ENCODE measurements around the gene RNU4-1.

RNU4-1 gene

DNA sequence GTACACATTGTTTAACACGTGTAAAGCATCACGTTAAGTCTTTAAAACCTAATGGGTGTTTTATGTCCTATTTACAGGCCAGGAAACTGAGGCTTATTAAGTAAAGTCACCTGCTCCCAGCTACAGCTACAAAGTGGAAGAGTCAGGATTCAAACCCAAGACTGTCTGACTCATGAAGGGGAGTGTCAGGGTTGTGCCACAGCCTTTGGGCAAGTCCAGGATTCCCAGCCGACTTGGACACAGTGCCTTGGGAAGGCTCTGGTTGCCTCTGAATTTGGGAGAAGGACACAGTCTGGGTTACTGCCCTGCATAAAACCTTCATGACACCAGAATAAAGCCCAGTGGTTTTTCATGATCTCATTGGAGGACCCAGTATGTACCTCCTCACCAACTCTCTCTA lies 8.7 kb downstream of the RNU4-1 start:
- ChIA-PET CTCF (interaction anchor here (1.0 to 6.7 kb wide), 6 partner anchors 18 to 83 kb away, joined by 3 to 41 read pairs (median 4); partner anchors contain the start of genes PXN, RPLP0 and SIRT4), POLR2A (no interaction called here)
- TF ChIP-seq, protein P1, sequence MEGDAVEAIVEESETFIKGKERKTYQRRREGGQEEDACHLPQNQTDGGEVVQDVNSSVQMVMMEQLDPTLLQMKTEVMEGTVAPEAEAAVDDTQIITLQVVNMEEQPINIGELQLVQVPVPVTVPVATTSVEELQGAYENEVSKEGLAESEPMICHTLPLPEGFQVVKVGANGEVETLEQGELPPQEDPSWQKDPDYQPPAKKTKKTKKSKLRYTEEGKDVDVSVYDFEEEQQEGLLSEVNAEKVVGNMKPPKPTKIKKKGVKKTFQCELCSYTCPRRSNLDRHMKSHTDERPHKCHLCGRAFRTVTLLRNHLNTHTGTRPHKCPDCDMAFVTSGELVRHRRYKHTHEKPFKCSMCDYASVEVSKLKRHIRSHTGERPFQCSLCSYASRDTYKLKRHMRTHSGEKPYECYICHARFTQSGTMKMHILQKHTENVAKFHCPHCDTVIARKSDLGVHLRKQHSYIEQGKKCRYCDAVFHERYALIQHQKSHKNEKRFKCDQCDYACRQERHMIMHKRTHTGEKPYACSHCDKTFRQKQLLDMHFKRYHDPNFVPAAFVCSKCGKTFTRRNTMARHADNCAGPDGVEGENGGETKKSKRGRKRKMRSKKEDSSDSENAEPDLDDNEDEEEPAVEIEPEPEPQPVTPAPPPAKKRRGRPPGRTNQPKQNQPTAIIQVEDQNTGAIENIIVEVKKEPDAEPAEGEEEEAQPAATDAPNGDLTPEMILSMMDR (IDR thresholded peaks at IDR 0.05; ENCODE audit: control extremely low read depth, extremely low read depth, low read depth, missing control alignments): no peak
- no peak for DNase-seq (ENCODE audit: extremely low spot score)

- POLR2A ChIA-PET: interaction anchor here (1.0 kb wide), 1 partner anchor 9 kb away, joined by 3 read pairs; the partner anchor contains the start of gene RNU4-2
- TF ChIP-seq, protein P1 (IDR thresholded peaks at IDR 0.05; ENCODE audit: control extremely low read depth, extremely low read depth, low read depth, missing control alignments): no peak
- DNase-seq (ENCODE audit: extremely low spot score): no peak
- CTCF ChIA-PET: interaction anchor here (0.5 to 6.7 kb wide), 4 partner anchors 17 to 723 kb away, joined by 3 to 41 read pairs (median 18); partner anchors contain the start of genes PXN and RPLP0
These were observed 9.7 kb downstream of the RNU4-1 start for GRCh38 chr12:120283318-120283717.

DNA sequence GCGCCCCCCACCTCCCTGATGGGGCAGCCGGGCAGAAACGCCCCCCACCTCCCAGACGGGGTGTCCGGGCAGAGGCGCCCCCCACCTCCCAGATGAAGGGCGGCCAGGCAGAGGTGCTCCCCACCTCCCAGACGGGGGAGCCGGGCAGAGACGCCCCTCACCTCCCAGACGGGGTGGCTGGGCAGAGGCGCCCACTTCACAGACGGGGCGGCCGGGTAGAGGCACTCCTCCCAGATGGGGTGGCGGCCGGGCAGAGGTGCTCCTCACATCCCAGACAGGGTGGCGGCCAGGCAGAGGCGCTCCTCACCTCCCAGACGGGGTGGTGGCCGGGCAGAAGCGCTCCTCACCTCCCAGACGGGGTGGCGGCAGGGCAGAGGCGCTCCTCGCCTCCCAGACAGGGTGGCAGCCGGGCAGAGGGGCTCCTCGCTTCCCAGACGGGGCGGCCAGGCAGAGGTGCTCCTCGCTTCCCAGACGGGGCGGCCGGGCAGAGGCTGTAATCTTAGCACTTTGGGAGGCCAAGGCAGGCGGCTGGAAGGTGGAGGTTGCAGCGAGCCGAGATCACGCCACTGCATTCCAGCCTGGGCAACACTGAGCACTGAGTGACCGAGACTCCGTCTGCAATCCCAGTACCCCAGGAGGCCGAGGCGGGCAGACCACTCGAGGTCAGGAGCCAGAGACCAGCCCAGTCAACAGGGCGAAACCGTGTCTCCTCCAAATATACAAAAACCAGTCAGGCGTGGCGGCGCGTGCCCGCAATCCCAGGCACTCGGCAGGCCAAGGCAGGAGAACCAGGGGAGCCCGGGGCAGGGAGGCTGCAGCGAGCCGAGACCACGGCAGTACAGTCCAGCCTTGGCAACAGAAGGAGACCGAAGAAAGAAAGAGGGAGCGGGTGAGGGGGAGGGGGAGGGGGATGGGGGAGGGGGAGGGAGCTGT lies 14.6 kb downstream of the RNU4-1 start:
- no peak for DNase-seq (ENCODE audit: extremely low spot score)
- TF ChIP-seq, protein P1 (IDR thresholded peaks at IDR 0.05; ENCODE audit: control extremely low read depth, extremely low read depth, low read depth, missing control alignments): no peak
- ChIA-PET POLR2A (no interaction called here), CTCF (interaction anchor here (1.4 kb wide), 1 partner anchor 50 kb away, joined by 6 read pairs; no protein-coding TSS in a partner anchor)

GRCh38 chr12:120276734-120277133 lies 16.3 kb downstream of the RNU4-1 start:
- no peak for DNase-seq (ENCODE audit: extremely low spot score)
- CTCF ChIA-PET: interaction anchor here (1.9 kb wide), 1 partner anchor 49 kb away, joined by 5 read pairs; no protein-coding TSS in a partner anchor
- POLR2A ChIA-PET: no interaction called here
- TF ChIP-seq, protein P1 (IDR thresholded peaks at IDR 0.05; ENCODE audit: control extremely low read depth, extremely low read depth, low read depth, missing control alignments): no peak

DNA sequence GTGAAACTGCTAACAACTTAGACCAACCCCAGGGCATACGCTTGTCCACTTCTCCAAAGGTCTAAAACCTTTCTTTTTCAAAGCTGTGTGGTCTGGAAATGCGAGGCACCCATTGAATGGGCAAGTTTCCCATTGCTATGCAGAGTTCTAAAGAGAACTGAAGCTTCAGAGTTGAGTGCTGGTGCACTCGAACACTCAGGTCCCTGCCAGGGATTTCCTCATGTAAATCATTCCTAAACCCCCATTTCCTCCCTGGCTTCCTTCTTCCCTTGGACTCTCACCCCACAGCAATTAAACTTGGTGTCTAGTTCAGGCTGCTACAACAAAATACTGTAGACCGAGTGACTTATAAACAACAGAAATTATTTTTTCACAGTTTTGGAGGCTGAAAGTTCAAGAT lies 25.3 kb downstream of the RNU4-1 start:
- ChIA-PET CTCF (interaction anchor here (0.8 to 13.4 kb wide), 8 partner anchors 8 to 67 kb away, joined by 3 to 375 read pairs (median 18); partner anchors contain the start of genes RPLP0 and SIRT4), POLR2A (interaction anchor here (1.2 kb wide), 1 partner anchor 67 kb away, joined by 3 read pairs; the partner anchor contains the start of gene RPLP0)
- no peak for DNase-seq (ENCODE audit: extremely low spot score)
- TF ChIP-seq, protein P1 (IDR thresholded peaks at IDR 0.05; ENCODE audit: control extremely low read depth, extremely low read depth, low read depth, missing control alignments): no peak

GRCh38 chr12:120266180-120266870 lies 26.7 kb downstream of the RNU4-1 start:
- POLR2A ChIA-PET: interaction anchor here (0.7 to 3.0 kb wide), 3 partner anchors 25 to 65 kb away, joined by 4 to 29 read pairs (median 21); partner anchors contain the start of genes RNU4-1, RNU4-2 and RPLP0
- TF ChIP-seq, protein P1 (IDR thresholded peaks at IDR 0.05; ENCODE audit: control extremely low read depth, extremely low read depth, low read depth, missing control alignments): no peak
- DNase-seq (ENCODE audit: extremely low spot score): no peak
- CTCF ChIA-PET: interaction anchor here (0.7 to 13.4 kb wide), 15 partner anchors 8 to 147 kb away, joined by 3 to 375 read pairs (median 10); partner anchors contain the start of genes RNU4-1, RPLP0 and SIRT4
